Measurements from ENCODE around the gene PITPNC1. TPM values are rescaled to one million over a fixed set of nuclear protein-coding genes. Genes with fewer than 3 reads are reported as not detected.
A peak's percentile ranks its signal among the peaks of the same experiment; 100 is the strongest.

PITPNC1 gene
- total RNA-seq, 1 donor from 2014 or later = 25.4 TPM

DNA sequence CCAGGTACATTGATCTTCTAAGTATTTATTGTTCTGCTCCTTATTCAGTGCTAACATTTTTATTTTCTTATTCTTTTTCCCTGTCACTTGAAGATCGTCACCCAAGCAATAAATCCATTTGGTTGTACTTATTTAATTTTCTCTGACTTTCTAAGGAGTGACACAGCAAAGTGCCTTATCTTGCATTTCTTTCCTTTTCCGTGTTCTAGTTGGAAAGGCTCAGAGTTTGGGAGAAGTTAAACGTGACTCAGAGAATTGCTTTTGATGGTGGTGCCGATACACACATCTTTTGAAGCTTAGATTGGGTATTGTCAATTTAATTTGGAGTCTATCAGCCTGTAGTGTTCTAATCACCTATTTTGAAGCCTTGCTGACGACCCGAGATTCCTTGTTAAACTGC lies 72.0 kb downstream of the PITPNC1 start:
- H3K27ac ChIP-seq = no peak overlapping the region
- intact Hi-C loops (cut with DNase I) = no loop called here
- H3K27me3 ChIP-seq = no peaks in the 10 kb centered on the region
- ATAC-seq (no peak), DNase-seq (no peak)
- peaks cover 7% of the 10 kb centered on the region for H3K4me1 ChIP-seq
- no peaks in the 10 kb centered on the region for H3K36me3 ChIP-seq
- H3K9me3 ChIP-seq = no peaks in the 10 kb centered on the region
- TF ChIP-seq, protein P1, sequence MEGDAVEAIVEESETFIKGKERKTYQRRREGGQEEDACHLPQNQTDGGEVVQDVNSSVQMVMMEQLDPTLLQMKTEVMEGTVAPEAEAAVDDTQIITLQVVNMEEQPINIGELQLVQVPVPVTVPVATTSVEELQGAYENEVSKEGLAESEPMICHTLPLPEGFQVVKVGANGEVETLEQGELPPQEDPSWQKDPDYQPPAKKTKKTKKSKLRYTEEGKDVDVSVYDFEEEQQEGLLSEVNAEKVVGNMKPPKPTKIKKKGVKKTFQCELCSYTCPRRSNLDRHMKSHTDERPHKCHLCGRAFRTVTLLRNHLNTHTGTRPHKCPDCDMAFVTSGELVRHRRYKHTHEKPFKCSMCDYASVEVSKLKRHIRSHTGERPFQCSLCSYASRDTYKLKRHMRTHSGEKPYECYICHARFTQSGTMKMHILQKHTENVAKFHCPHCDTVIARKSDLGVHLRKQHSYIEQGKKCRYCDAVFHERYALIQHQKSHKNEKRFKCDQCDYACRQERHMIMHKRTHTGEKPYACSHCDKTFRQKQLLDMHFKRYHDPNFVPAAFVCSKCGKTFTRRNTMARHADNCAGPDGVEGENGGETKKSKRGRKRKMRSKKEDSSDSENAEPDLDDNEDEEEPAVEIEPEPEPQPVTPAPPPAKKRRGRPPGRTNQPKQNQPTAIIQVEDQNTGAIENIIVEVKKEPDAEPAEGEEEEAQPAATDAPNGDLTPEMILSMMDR (IDR thresholded peaks at IDR 0.05) = no peak
- no peak overlapping the region for H3K4me3 ChIP-seq

GRCh38 chr17:67449845-67450755 lies 73.0 kb downstream of the PITPNC1 start:
- Histone ChIP-seq H3K36me3 (no peaks in the 10 kb centered on the region), H3K27me3 (no peaks in the 10 kb centered on the region), H3K27ac (no peak overlapping the region), H3K9me3 (no peaks in the 10 kb centered on the region), H3K4me1 (no peaks in the 10 kb centered on the region), H3K4me3 (no peak overlapping the region)
- DNase-seq = peak; percentile 20
- no peak for ATAC-seq
- intact Hi-C loops (cut with DNase I) = no loop called here
- TF ChIP-seq, protein P1 (IDR thresholded peaks at IDR 0.05) = no peak

- no peak overlapping the region for H3K27ac ChIP-seq
- no peaks in the 10 kb centered on the region for H3K36me3 ChIP-seq
- ATAC-seq (no peak), DNase-seq (peak; percentile 16)
- H3K4me1 ChIP-seq = no peaks in the 10 kb centered on the region
- peaks cover under 1% of the 10 kb centered on the region for H3K9me3 ChIP-seq
- intact Hi-C loops (cut with DNase I) = no loop called here
- TF ChIP-seq, protein P1 (IDR thresholded peaks at IDR 0.05) = no peak
- no peaks in the 10 kb centered on the region for H3K27me3 ChIP-seq
- no peak overlapping the region for H3K4me3 ChIP-seq
Measured at GRCh38 chr17:67452681-67453554, 75.8 kb downstream of the PITPNC1 start.

- H3K36me3 ChIP-seq = no peaks in the 10 kb centered on the region
- no peaks in the 10 kb centered on the region for H3K4me1 ChIP-seq
- no peak overlapping the region for H3K4me3 ChIP-seq
- H3K27ac ChIP-seq = no peak overlapping the region
- peaks cover 7% of the 10 kb centered on the region for H3K9me3 ChIP-seq
- no peaks in the 10 kb centered on the region for H3K27me3 ChIP-seq
- intact Hi-C loops (cut with DNase I) = no loop called here
- ATAC-seq = no peak
- no peak for DNase-seq
- TF ChIP-seq, protein P1 (IDR thresholded peaks at IDR 0.05) = no peak
Measured at GRCh38 chr17:67456103-67456502, 79.0 kb downstream of the PITPNC1 start.

DNA sequence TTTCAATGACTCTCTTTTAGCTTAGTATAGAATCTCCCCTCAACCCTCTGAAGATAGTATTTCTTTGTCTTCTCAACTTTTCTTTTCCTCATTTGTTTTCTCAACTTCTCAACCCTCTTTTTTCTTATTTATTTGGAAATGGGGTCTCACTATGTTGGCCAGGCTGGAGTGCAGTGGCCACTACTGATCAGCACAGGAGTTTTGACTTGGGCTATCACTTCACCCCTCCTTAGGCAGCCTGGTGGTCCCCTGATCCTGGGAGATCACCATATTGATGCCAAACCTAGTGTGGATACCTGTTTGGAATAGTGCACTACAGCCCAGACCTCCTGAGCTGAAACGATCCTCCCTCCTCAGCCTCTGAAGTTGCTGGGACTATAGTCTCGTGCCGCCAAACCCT lies 79.8 kb downstream of the PITPNC1 start:
- H3K27me3 ChIP-seq = no peaks in the 10 kb centered on the region
- no peak overlapping the region for H3K27ac ChIP-seq
- no peaks in the 10 kb centered on the region for H3K4me1 ChIP-seq
- H3K9me3 ChIP-seq = peaks cover 7% of the 10 kb centered on the region
- no peaks in the 10 kb centered on the region for H3K36me3 ChIP-seq
- ATAC-seq (no peak), DNase-seq (peak; percentile 17)
- intact Hi-C loops (cut with DNase I) = no loop called here
- H3K4me3 ChIP-seq = no peak overlapping the region
- TF ChIP-seq, protein P1 (IDR thresholded peaks at IDR 0.05) = no peak

Data from upper lobe of right lung (tissue), 1 donor.